IPS DF 19.7 (cell line): ENCODE data around the gene APOBR.
"Not testable (repeated sequence)": the region's sequence is repeated elsewhere in the genome, so short reads cannot be mapped to it uniquely, and the experiment has no call there.

ENCODE experiments used
- DNase-seq: peaks from one replicate; pipeline ENCODE4 v3.0.0-alpha.2; 2013; ENCODE audit warnings: low read depth, low spot score

APOBR gene

GRCh38 chr16:28497861-28498599 lies 3.6 kb downstream of the APOBR start:
- no peak for DNase-seq

- DNase-seq: no peak
Measured at GRCh38 chr16:28498666-28499381, 4.4 kb downstream of the APOBR start.

- no peak for DNase-seq
Measured at GRCh38 chr16:28499854-28500253, 5.4 kb downstream of the APOBR start.

GRCh38 chr16:28500476-28501180 lies 6.2 kb downstream of the APOBR start:
- DNase-seq: not testable (repeated sequence)

DNA sequence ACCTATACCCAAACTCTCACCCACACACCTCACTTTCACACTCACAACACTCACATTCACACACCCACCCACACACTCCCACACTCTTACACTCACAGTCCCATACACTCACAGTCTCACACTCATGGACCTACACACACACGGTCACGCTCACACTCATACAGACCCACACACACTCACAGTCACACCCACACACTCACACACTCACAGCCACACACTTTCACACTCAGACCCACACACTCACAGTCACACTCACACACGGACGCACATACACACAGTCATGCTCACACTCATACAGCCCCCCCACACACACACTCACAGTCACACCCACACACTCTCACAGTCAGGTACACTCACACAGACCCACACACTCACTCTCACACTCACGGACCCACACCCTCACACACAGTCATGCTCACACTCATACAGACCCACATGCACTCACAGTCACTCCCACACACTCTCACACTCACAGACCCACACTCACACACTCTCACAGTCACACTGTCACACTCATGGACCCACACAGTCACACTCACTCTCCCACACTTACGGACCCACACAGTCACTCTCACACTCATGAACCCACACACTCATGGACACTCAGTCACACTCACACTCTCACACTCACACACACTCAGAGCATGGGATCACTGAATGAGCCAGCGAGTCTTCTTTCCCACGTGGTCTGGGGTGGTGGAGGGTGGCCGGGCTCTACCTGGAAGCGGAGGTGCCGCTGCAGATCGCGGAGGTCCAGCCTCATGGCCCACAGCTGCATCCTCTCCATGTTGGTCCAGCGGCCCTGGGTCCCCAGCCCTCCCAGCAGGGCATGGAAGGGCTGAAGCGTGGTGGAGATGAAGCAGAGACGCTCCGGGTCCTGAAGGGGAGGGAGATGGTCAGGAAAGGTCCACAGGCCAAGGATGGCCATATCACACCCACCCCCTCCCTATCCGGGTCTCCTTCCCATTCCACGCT lies 7.1 kb downstream of the APOBR start:
- DNase-seq: no peak

- no peak for DNase-seq
Measured at GRCh38 chr16:28502290-28502689, 7.8 kb downstream of the APOBR start.

DNA sequence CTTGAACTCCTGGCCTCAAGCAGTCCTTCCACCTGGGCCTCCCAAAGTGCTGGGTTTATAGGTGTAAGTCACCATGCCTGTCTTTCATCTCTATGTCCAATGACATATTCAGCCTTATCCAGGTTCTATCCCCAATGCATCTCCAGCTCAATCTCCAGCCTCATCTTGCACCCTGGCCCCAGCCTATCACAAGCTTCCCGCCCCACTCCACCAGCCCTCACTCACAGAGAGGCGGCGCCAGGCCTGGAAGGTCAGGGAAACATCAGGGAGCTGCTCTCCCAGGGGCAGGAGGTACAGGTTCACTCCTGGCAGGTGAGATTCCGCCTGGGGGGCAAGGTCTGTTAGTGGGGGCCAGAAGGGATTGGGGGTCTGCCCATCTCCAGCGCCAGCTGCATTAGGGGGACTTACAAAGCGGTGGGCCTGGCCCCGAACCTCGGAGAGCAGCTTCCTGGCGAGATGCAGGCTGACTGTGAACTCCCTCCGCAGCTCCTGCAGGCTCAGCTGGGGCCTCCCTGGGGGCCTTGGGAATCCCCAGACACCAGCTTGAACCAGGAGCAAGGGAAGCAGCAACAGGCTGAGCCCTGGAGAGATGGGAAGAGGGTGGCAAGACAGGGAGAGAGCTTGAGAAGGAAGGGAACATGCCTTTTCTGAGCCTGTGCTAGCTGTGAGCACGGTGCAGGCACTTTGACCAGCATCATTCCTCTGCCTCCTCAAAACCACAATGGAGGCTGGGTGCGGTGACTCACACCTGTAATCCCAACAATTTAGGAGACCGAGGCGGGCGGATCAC lies 9.2 kb downstream of the APOBR start:
- no peak for DNase-seq

DNA sequence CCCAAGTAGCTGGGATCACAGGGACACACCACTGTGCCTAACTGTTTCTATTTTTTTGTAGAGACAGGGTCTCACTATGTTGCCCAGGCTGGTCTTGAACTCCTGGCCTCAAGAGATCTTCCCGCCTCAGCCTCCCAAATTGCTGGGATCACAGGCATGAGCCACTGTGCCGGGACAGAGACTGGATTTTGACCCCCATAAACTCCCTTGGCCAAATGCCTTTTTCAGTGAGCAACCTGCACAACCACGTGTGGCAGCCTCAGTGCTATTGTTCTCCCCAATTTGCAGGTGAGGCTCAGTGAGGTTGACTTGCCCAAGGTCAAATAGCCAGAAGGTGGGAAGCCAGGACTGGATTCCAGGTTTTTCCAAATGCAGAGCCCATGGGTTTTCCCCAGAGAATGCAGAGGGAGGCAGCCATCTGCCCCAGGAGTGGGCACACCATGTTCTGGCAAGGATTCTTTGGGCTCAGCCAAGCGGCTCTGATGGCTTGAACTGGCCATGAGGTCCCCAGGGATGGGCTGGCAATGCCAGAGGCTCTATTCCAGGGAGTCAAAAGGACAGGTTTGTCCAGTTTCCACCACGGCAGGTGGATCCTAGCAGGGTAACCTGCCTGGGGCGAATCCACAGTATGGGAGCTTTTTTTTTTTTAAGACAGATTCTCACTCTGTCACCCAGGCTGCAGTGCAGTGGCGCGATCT lies 10.4 kb downstream of the APOBR start:
- no peak for DNase-seq

DNA sequence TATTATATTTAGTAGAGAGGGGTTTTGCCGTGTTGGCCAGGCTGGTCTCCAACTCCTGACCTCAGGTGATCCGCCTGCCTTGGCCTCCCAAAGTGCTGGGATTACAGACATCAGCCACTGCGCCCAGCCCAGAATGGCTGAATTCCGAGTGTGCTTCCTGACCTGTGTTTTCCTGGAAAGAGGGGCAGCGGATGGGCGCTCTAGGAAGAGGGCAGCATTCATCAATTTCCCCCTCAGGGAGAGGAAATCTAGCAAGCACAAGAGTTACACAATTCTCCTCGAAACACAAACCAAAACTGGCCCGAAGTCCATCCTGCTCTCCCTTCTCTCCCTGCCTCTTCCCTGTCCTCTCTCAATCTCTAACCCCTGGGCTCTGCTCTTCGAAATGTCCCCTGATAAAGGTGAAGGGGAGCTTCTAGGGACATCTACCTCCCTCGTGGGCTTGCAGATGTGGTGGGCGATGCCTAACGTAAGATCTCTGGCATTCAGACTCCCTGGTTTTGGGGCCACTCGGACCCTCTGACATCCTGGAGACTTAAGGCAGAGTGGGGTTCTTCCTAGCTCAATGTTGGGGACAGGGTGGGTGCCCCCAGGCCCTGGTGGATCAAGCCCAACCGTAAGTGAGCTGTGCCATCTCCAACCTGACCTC lies 11.2 kb downstream of the APOBR start:
- no peak for DNase-seq

- no peak for DNase-seq
Measured at GRCh38 chr16:28511031-28511430, 16.6 kb downstream of the APOBR start.

GRCh38 chr16:28511801-28512789 lies 17.7 kb downstream of the APOBR start:
- DNase-seq: no peak

DNA sequence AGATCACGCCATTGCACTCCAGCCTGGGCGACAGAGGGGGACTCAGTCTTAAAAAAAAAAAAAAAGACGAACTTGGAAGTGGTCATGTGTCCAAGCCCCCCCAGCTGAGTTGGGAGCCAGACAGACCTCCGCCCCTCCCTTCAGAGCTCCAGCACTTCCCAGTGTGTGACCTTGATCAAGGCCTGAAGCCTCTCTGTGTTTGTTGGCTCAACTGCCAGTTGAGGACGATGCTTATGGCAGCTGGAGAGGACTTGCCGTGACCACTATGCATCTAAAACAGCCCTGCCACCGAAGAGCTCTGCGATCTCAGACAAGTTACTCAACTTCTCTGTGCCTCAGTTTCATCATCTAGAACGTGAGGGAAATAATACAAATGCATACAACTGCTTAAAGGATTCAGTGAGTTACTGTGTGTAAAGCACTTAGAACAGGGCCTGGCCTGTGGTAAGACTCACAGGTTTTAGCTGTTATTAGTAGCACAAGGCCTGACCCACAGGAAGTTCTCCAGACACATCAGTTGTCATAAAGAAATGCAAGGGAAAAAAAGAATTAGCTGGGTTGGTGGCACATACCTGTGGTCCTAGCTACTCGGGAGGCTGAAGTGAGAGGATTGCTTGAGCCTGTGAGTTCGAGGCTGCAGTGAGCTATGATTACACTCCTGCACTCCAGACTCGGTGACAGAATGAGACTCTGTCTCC lies 19.2 kb downstream of the APOBR start:
- DNase-seq: no peak

DNA sequence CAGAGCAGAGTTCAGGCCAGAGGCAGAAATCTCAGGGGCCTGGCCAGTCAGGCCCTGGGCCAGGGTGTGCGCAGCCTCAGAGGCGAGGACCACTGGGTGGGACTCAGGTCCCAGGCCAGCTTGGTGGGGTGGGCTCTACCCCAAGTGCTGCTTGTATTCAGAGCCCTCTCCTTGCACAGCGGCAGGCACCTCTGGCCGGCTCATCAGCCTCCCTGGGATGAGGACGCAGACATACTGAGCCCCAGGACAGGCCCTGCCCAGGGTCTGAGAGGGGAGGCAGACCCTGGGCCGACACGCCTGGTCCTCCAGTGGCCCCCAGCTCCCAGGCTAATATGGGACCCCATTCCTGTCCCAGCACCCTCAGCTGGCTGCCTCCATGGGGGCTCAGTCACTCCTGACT lies 19.8 kb downstream of the APOBR start:
- DNase-seq: no peak

DNA sequence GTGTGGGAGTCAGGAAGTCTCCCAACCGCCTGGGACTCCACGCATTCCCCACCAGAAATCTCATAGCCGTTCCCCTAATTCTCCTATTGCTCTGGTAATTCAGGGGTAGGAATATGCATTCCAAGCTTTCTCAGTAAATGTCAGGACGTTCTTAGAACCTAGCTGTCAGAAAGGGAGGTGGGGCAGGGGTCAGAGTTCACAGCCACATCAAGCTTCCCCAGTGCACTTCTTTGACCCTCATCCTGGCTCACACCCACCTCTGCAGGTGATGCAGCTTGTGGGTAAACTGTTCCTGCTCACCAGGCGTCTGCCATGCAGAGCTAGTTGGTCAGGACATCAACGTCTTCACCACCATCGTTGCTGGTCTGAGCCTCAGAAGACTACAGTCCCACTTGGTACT lies 26.2 kb downstream of the APOBR start:
- no peak for DNase-seq

- no peak for DNase-seq
Measured at GRCh38 chr16:28521436-28521835, 27.0 kb downstream of the APOBR start.

DNA sequence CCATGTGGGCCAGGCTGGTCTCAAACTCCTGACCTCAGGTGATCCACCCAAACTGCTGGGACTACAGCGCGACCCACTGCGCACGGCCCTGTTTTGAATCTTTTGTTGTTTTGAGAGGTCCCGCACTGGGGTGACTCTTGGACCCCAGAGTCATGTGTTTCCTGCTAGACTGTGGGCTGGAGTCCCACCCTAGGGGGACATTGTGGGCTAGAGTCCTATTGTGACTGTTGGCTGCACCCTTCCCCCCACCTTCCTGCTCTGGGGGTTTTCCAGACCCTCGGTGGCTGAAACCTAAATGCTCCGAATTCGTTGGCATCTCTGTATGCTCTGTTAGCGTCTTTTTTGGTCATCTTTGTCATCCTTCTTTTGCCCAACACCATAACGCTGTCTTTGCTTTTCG lies 28.3 kb downstream of the APOBR start:
- DNase-seq: no peak

GRCh38 chr16:28524681-28525171 lies 30.3 kb downstream of the APOBR start:
- DNase-seq: no peak
